GM10847 (cell line): ENCODE measurements around the gene LRRFIP1.

Source experiments
- POLR2A ChIP-seq: IDR thresholded peaks from 2 replicates; pipeline ENCODE4 v1.6.1; 2011; ENCODE audit not compliant: insufficient read length; ENCODE audit errors: extremely low read depth

LRRFIP1 gene

DNA sequence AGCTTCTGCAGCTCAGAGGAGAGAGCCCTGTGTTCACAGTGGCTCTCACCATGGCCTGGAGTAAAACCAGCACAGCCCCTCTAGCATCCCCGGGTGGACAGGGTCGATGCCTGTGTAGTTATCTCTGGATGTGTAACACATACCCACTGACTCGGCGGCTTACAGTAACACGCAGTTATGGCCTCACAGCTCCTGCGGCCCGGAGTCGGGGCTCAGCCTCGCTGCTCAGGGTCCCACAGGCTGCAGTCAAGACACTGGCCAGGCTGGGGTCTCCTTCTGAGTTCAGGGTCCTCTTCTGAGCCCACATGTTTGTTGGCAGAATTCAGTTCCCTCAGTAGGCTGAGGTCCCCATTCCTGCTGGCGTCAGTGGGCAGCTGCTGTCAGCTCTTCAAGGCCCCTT, 34.4 kb upstream of the LRRFIP1 start:
- no peak for TF ChIP-seq POLR2A

- TF ChIP-seq POLR2A = no peak
These were observed 33.6 kb upstream of the LRRFIP1 start for GRCh38 chr2:237593596-237594320.

DNA sequence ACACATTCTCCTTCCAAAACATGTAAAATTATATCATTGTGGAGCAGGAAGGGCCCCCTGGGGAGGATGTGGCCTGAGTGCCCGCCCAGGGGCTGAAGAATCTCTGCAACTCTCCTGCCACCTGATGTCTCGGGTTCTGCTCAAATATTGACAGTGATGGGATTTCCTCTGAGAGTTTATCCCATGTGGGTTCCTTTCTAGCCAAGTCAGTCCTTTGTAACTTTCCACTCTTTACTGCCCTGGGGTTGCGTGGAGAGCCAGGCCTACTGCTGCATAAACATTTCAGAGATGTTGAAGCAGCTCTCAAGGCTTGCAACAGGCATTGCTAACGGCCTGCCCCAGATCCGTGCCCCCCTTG, 32.9 kb upstream of the LRRFIP1 start:
- TF ChIP-seq POLR2A = no peak

GRCh38 chr2:237596520-237597195, 30.7 kb upstream of the LRRFIP1 start:
- no peak for TF ChIP-seq POLR2A

DNA sequence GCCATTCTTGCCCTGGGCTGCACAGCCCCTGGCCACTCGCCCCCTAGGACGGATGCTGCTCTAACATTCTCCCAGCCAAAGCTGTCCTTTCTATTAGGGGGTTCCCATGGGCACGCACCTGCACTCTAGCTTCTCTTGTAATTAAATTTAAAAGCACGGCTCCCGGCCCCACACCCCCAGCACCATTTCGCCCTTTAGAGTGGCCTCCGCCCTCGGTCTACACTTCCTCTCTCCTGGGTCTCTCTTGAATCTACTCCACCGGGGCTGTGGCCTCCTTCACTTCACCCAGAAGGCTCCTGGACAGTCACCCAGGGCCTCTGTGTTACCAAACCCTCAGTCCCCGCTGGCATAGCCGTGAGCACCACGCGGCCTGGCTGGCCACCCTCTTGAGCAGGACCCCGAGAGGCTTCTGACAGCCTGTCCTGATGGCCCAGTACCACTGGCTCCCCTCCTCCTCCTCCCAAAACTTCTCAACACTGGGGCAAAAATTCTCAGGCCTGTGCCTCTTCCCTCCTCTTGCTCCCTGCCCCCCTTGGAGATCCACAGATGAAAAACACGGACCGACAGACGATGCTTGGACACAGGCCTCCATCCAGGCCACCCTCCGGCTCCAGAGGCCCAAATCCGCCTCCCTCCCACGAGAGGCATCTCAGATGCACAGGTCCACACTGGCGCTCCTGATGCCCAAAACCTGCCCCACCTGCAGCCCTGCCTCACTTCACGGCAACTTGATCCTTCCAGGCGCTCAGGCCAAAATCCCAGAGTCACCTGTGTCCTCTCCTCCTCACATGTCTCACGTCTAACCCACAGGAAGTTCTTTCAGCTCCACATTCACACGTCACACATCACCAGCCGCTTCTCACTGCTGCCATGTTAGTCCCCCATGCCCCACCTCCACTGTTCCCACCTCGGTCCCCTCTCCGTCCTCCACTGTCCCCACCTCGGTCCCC, 29.9 kb upstream of the LRRFIP1 start:
- no peak for TF ChIP-seq POLR2A

DNA sequence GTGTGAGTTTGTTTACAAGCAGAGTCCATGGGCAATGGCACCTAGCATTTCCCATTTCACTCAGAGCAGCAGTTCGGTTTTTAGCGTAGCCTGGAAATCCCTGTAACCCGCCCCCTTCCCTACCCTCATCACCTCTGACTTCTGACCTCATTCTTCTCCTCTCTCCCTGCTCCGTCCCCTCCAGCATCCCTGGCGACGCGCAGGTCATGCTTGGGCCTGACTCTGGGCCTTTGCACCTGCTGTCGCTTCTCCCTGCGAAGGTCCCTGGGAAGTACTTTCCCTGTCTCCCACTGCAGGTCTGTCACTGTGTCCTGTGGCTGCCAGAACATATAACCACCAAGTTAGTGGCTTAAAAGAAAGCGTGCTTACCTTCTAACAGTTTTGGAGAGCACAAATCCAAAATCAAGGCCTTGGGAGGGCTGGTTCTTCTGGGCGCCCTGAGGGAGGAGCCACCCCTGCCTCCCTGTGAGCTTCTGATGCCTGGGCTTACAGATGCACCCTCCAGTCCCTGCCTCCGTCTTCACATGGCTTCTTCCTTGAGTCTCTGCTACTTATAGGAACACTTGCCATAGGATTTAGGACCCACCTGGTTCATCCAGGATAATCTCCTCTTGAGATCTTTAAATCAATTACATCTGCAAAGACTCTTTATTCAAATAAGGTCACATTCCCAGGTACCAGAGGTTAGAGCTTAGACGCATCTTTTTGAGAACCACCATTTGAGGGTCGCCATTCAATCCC, 28.7 kb upstream of the LRRFIP1 start:
- no peak for TF ChIP-seq POLR2A

GRCh38 chr2:237599465-237600110, 27.8 kb upstream of the LRRFIP1 start:
- TF ChIP-seq POLR2A = no peak

DNA sequence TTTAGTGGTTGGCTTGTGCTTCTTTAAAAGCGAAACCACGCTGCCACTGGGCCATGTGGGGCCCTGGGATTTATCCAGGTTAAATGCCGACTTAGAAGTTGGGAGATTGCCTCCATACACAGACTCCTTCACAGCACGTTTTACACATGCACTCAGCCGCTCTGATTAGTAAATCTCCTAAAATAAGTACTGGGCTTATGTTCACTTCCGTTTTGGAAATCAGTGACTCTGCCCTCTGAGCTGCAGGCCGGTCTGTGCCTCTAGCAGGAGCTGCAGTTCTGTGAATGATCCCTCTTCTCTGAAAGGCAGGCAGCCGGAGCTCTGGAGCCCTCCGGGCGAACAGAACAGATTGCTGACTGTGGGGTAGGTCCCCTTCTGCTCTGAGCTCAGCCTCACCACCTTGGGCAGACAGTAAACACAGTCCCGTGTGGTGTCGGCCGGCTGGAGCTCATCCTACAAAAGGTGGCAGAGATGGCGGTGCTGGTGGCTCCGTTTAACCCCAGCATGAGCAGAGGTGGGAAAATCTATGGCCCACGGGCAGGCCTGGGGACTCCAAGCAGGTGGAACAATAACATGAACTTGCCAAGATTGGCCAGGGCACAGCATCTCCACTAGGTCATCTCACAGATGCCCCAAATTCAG, 27.1 kb upstream of the LRRFIP1 start:
- no peak for TF ChIP-seq POLR2A

GRCh38 chr2:237601453-237602116, 25.8 kb upstream of the LRRFIP1 start:
- TF ChIP-seq POLR2A = no peak

DNA sequence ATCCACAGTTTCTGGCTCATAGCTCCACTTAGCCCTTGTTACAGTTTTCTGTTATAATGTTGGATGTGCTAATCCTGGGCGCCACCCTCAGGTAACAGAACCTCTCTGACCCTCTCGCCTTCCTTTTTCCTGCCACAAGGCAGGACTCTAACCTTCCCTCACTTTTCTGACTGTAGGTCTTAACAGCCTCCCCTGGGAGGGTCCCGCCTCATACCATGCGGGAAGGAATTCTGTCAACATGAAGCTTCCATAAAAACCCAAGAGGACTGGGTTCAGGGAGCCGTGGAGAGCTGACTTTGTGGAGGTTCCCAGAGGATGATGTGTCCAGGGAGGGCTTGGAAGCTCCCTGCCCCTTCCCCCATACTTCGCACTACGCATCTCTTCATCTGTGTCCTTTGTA, 25.0 kb upstream of the LRRFIP1 start:
- no peak for TF ChIP-seq POLR2A

DNA sequence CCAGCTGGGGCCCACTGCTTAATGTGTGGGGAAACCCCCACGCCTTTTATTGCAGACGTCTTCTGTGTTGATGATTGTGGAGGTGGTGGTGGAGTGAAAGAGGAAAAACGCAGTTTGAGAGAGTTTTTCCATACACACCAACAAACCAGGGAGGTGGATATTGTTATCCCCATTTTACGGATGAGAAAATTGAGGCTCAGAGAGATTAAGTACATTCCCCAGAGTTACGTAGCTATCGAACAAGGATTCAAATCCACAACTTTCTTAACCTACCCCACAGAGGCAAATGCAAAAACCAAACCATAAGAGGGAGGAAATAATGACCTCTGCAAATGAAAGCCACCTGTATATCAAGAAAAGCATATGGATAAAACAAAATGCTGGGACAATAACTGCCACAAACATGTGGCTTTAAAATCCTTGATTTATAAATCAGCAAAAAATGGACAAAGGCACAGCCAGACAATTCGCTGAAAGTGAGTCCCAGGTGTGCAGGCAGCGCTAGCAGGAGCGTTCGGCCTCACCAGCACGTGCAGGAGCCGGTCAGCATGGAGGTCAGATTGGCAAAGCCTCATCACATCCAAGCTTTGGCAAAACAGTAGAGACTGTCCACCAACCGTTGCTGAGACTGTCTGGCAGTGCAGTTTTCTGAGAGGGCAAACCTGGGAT, 24.2 kb upstream of the LRRFIP1 start:
- TF ChIP-seq POLR2A = no peak

GRCh38 chr2:237603718-237604362, 23.5 kb upstream of the LRRFIP1 start:
- no peak for TF ChIP-seq POLR2A

- TF ChIP-seq POLR2A = no peak
These were observed 23.0 kb upstream of the LRRFIP1 start for GRCh38 chr2:237604391-237604790.
